D721Med (cell line): ENCODE results near the gene SPSB1.

ENCODE experiments used
- DNase-seq: peaks from one replicate; pipeline ENCODE4 v3.0.0; 2011; ENCODE audit warnings: low spot score; ENCODE audit not compliant: insufficient read length
- FAIRE-seq: peaks from 2 replicates; lab custom pipeline; 2011; peaks lifted over from hg19 to GRCh38; lab: Jason Lieb, UNC
- CTCF ChIP-seq: IDR thresholded peaks from 2 replicates; pipeline ENCODE4 v1.5.1; 2012; ENCODE audit warnings: mild to moderate bottlenecking, control low read depth; ENCODE audit not compliant: insufficient read depth; ENCODE audit errors: missing control alignments

Gene SPSB1

GRCh38 chr1:9350013-9350908 lies 57.6 kb downstream of the SPSB1 start:
- DNase-seq: no peak
- TF ChIP-seq CTCF: no peak
- FAIRE-seq: no peak

- no peak for TF ChIP-seq CTCF
- DNase-seq (no peak), FAIRE-seq (no peak)
Measured at GRCh38 chr1:9350960-9351359, 58.3 kb downstream of the SPSB1 start.

GRCh38 chr1:9351654-9352271 lies 59.1 kb downstream of the SPSB1 start:
- no peak for FAIRE-seq
- TF ChIP-seq CTCF: no peak
- no peak for DNase-seq

GRCh38 chr1:9352377-9353134 lies 59.9 kb downstream of the SPSB1 start:
- TF ChIP-seq CTCF: no peak
- FAIRE-seq: no peak
- no peak for DNase-seq

- no peak for FAIRE-seq
- DNase-seq: no peak
- TF ChIP-seq CTCF: no peak
Measured at GRCh38 chr1:9355503-9355902, 62.8 kb downstream of the SPSB1 start.

GRCh38 chr1:9356021-9356420 lies 63.3 kb downstream of the SPSB1 start:
- no peak for TF ChIP-seq CTCF
- DNase-seq: no peak
- no peak for FAIRE-seq
